ENCODE data around the gene IPO11. TPM values are rescaled to one million over a fixed set of nuclear protein-coding genes. Genes with fewer than 3 reads are reported as not detected.

Gene IPO11
- total and polyA plus RNA-seq, 8 donors: 3.7 to 19.5 (median 10.3) TPM

DNA sequence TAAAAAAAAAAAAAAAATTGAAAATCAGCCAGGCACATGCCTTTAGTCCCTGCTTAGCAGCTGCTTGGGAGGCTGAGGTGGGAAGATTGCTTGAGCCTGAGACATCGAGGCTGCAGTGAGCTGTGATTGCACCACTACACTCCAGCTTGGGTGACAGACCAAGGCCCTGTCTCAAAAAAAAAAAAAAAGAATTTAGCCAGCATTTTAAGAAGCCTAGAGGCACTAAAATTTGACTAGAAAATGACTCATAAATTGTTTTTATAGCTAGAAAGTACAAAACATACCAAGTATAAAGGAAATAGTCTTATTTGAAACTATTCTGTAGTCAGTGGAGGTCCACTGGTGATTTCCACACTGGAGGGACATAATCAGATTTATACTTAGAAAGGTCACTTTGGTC, 183.5 kb downstream of the IPO11 start:
- DNase-seq (no peak), FAIRE-seq (no peak), ATAC-seq (no peak)
- H3K36me3 ChIP-seq: no peaks in the 10 kb centered on the region
- intact Hi-C loops (cut with DNase I): no loop called here
- TF ChIP-seq CTCF (IDR thresholded peaks at IDR 0.05): no peak
- H3K27ac ChIP-seq: no peak overlapping the region
- peaks cover 0 to 7% (median 0%) of the 10 kb centered on the region in 3 donors for H3K4me1 ChIP-seq
- 95 to 96% methylated on average over 1 of the region's 1 CpG for WGBS, 2 donors
- no peaks in the 10 kb centered on the region for H3K9me3 ChIP-seq
- H3K27me3 ChIP-seq: no peaks in the 10 kb centered on the region
- H3K4me3 ChIP-seq: no peak overlapping the region

DNA sequence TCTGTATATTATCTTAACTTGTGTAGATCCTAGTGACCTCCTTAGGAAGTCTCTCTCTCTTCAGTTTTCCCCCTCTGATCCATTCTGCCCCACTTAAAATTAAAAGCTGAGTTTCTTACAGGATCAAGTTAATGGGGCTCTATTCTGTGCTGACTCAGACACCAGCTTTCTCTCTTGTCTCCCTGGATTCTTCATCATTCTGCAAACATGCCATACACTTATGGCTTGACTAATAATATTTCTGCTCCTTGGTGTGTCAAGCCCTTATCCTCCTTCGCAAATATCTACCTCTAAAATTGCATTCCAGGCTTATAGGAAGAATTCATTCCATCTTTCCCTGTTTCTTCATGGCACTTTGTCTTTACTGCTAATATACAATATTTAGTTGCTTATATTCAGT, 184.1 kb downstream of the IPO11 start:
- peaks cover 0 to 12% (median 0%) of the 10 kb centered on the region in 3 donors for H3K4me1 ChIP-seq
- H3K36me3 ChIP-seq: no peaks in the 10 kb centered on the region
- WGBS, 2 donors: 98% methylated on average over 1 of the region's 1 CpG
- no peaks in the 10 kb centered on the region for H3K9me3 ChIP-seq
- intact Hi-C loops (cut with DNase I): no loop called here
- H3K27ac ChIP-seq: no peak overlapping the region
- no peak overlapping the region for H3K4me3 ChIP-seq
- no peak for FAIRE-seq
- TF ChIP-seq CTCF (IDR thresholded peaks at IDR 0.05): no peak
- no peak for ATAC-seq
- DNase-seq: no peak
- H3K27me3 ChIP-seq: no peaks in the 10 kb centered on the region

- intact Hi-C loops (cut with DNase I): no loop called here
- 77 to 82% methylated on average over 2 of the region's 2 CpGs for WGBS, 2 donors
Observed at GRCh38 chr5:62597314-62597713, 184.8 kb downstream of the IPO11 start.

DNA sequence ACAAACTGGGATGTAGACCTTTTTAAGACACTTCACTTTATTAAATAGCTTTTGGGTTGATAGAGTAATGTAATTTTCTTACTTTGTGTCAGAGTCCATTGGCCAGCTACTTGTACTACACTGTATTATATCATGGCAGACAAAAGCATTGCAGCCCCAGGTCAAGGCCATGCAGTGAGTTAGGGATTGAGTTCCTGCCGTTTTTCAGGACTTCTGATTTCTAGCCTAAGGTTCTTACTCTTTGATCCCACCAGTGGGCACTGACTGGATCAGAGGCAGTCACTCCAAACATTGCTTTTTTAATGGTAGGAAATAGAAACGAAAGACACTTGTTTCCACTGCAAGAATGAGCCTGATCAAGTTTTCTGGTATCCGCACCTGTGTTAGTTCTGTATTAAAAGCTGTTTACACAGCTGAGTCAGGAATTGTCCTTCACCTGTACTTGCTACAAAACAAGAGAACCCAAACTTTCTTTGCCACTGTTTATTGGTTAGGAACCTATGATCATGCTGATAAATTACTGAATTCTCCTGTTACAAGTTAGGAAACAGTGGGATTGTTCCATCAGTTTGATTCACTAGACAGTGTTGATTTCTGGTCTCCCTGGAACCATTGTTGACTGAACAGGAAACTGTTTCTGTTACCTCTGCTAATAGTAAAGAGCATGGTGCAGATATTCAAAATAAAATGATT, 188.1 kb downstream of the IPO11 start:
- H3K9me3 ChIP-seq: no peaks in the 10 kb centered on the region
- no peak for FAIRE-seq
- H3K4me3 ChIP-seq: no peak overlapping the region
- H3K36me3 ChIP-seq: peaks cover 0 to 6% (median 4%) of the 10 kb centered on the region in 3 donors
- DNase-seq: no peak
- intact Hi-C loops (cut with DNase I): no loop called here
- ATAC-seq: peak; percentile 87 to 92 (median 91)
- WGBS, 2 donors: 25 to 26% methylated on average over 3 of the region's 3 CpGs
- H3K4me1 ChIP-seq: peaks cover 0 to 12% (median 0%) of the 10 kb centered on the region in 3 donors
- H3K27ac ChIP-seq: peak overlapping the region in 2 of 4 donors; percentile 1 to 19
- no peaks in the 10 kb centered on the region for H3K27me3 ChIP-seq
- TF ChIP-seq CTCF (IDR thresholded peaks at IDR 0.05): no peak

More at GRCh38 chr5:62597314-62597713, 184.8 kb downstream of the IPO11 start:
- Histone ChIP-seq H3K9me3 (no peaks in the 10 kb centered on the region), H3K4me1 (peaks cover 0 to 12% (median 0%) of the 10 kb centered on the region in 3 donors), H3K27me3 (no peaks in the 10 kb centered on the region), H3K36me3 (no peaks in the 10 kb centered on the region), H3K4me3 (no peak overlapping the region), H3K27ac (no peak overlapping the region)
- FAIRE-seq (no peak), DNase-seq (no peak), ATAC-seq (no peak)
- no peak for TF ChIP-seq CTCF (IDR thresholded peaks at IDR 0.05)

GRCh38 chr5:62603934-62604333, 191.4 kb downstream of the IPO11 start:
- ATAC-seq (no peak), FAIRE-seq (no peak), DNase-seq (no peak)
- H3K27me3 ChIP-seq: no peaks in the 10 kb centered on the region
- intact Hi-C loops (cut with DNase I): no loop called here
- no peak for TF ChIP-seq CTCF (IDR thresholded peaks at IDR 0.05)
- peaks cover 0 to 12% (median 0%) of the 10 kb centered on the region in 3 donors for H3K4me1 ChIP-seq
- no peak overlapping the region for H3K27ac ChIP-seq
- H3K36me3 ChIP-seq: peaks cover 0 to 6% (median 4%) of the 10 kb centered on the region in 3 donors
- H3K9me3 ChIP-seq: no peaks in the 10 kb centered on the region
- 97 to 98% methylated on average over 5 of the region's 5 CpGs for WGBS, 2 donors
- no peak overlapping the region for H3K4me3 ChIP-seq

Data from pancreas (tissue), 10 donors.